Neuron (in vitro differentiated cells): ENCODE measurements around the gene CD4.

Source experiments
- H2AFZ ChIP-seq: one replicate; pipeline ENCODE4 v1.6.1; 2013; ENCODE audit warnings: low read depth, mild to moderate bottlenecking, inconsistent platforms, low read length, moderate library complexity
- H3K27me3 ChIP-seq: one replicate; pipeline ENCODE4 v1.6.1; 2013; ENCODE audit warnings: low read length; ENCODE audit not compliant: insufficient read depth
- H3K36me3 ChIP-seq: one replicate; pipeline ENCODE4 v1.6.1; 2013; ENCODE audit warnings: low read length; ENCODE audit not compliant: insufficient read depth
- H3K4me1 ChIP-seq: one replicate; pipeline ENCODE4 v1.6.1; 2013; ENCODE audit warnings: low read length; ENCODE audit not compliant: insufficient read depth
- H3K4me3 ChIP-seq: 2 replicates; pipeline ENCODE4 v1.5.1; 2013; ENCODE audit warnings: mild to moderate bottlenecking, low read length, moderate library complexity
- H3K9me3 ChIP-seq: one replicate; pipeline ENCODE4 v1.6.1; 2013; ENCODE audit warnings: low read length

CD4 gene

DNA sequence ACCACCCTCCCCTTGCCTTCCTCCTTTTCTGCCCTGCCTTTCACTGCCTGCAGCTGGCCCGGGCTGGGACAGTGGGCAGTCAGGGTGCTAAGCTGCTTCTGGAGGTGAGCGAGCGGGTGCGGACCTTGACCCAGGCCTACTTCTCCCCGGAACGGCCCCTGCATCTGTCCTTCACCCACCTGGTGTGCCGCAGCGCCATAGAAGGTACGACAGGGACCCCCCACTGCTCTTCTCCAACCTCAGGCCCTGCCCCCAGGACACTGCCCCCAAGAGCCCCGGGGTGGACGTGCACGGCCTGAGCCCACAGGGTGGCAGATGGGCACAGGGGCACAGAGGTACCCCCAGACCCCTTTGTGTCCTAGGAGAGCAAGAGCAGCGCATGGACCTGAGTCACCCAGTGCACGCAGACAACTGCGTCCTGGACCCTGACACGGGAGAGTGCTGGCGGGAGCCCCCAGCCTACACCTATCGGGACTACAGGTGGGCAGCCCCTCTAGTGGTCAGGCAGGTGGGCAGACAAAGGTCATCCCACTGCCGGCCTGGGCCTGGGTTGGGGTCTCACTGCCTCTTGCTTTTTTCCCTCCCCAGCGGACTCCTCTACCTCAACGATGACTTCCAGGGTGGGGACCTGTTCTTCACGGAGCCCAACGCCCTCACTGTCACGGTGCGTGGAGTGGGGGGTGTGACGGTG is 48.2 kb downstream of the CD4 start:
- peaks cover 66% of the 10 kb centered on the region for H3K36me3 ChIP-seq
- H2AFZ ChIP-seq, result no peak overlapping the region
- H3K4me3 ChIP-seq, result no peak overlapping the region
- H3K27me3 ChIP-seq, result no peaks in the 10 kb centered on the region
- peaks cover 8% of the 10 kb centered on the region for H3K4me1 ChIP-seq
- no peaks in the 10 kb centered on the region for H3K9me3 ChIP-seq

DNA sequence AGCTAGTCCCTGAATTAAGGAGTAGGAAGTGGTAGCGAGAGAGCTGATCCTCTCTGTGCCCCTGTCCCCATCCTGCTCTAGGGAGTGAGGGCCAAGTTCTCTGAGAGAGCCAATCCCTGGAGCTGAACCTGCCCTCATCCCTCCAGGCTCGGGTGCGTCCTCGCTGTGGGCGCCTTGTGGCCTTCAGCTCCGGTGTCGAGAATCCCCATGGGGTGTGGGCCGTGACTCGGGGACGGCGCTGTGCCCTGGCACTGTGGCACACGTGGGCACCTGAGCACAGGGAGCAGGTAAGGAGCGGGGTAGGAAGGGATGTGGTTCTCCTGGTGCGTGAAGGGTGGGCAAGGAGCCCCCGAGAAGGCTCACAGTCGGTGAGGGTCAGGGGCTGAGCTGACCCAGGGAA is 49.5 kb downstream of the CD4 start:
- peaks cover 8% of the 10 kb centered on the region for H3K4me1 ChIP-seq
- no peak overlapping the region for H2AFZ ChIP-seq
- no peaks in the 10 kb centered on the region for H3K27me3 ChIP-seq
- peaks cover 69% of the 10 kb centered on the region for H3K36me3 ChIP-seq
- H3K4me3 ChIP-seq, result no peak overlapping the region
- no peaks in the 10 kb centered on the region for H3K9me3 ChIP-seq

DNA sequence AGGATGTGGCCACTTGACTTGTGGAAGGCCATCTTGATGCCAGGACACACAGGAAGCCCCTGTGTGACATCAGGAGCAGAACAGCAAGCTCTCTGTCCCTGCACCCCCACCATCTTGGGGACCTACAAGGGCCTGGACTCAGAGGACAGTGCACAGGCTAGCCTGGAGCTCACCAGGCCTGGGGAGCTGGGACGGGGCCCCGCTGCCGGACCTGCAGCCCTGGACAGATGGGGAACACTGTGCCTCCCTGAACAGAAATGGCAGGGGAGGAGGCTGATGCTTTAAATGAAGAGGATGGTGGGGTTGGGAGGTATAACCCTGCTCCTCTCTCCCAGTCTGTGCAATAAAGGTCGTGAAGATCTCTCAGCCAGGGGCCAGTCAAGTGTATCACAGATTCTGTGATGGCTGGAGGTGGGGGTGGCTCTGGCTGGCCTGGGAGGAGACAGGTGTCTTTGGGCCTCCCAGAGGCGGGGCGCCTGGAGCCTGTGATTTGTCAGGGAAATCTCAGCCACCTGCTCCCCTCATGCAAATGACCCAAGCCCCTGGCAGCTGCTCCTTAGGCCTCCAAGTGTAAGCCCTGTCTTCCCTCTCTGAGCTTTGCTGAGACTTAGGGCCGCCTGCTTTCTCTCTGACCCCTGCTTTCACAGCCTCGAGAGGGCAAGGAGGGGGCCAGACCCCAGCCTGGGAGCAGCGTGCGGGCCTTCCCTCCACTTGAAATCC is 50.3 kb downstream of the CD4 start:
- Histone ChIP-seq H3K4me1 (peaks cover 8% of the 10 kb centered on the region), H3K9me3 (no peaks in the 10 kb centered on the region), H3K27me3 (no peaks in the 10 kb centered on the region), H2AFZ (no peak overlapping the region), H3K4me3 (no peak overlapping the region), H3K36me3 (peaks cover 68% of the 10 kb centered on the region)

DNA sequence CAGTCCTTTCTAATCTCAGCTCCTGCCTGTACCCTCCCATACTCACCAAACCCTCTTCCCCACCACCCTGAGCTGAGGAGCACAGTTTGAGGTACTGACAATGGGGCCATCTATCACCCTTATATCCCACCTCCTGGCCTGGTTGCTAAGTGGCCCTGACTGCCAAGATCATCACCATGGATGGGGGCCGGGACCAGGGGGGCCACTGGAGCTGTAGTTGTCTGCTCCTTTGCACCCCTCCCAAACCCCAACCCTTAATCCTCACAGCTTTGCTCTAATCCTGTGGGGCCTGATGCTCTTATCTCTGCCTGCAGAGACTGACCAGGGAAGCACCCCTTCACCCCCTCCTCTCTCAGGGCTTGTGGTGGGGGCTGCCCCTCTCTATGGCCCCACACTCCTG is 51.0 kb downstream of the CD4 start:
- Histone ChIP-seq H2AFZ (no peak overlapping the region), H3K27me3 (no peaks in the 10 kb centered on the region), H3K9me3 (no peaks in the 10 kb centered on the region), H3K36me3 (peaks cover 70% of the 10 kb centered on the region), H3K4me3 (no peak overlapping the region), H3K4me1 (peaks cover 8% of the 10 kb centered on the region)

DNA sequence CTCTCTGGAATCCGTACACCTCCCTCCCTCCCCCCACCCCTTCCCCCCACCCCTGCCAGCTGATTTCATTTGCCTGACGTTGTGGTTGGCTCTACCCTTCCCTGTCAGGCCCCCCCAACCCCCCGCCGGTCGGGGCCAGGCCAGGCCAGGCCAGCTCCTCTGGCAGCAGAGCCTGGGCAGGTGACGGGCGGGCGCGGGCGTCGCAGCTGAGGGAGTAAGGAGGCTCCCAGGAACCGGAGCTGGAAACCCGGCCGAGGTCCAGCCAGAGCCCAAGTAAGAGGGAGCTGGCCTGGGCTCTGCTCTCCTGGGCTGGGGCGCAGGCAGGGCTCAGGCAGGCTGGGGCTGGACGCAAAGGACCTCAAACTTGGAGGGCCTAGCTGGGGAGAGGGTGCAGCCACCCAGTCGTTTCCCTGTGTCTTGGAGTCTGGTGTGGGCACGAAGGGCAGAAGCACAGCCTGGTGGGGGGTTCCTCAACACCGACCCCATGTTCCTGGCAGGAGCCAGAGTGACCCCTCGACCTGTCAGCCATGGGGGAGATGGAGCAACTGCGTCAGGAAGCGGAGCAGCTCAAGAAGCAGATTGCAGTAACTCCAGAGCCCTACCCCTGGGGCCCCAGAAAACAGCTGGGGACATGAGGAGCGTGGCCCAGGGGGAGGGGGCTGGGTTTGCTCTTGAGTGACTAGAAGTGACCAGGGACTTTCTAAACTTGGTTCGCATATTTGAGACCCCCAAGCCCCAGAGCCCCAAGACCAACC is 51.6 kb downstream of the CD4 start, which contains the start of gene GNB3:
GNB3 (plus strand) TSS at position 165 of the 755 bp plus-strand sequence; CDS start at position 528, 363 bp downstream.
- Histone ChIP-seq H3K4me1 (peaks cover 8% of the 10 kb centered on the region), H3K36me3 (peaks cover 75% of the 10 kb centered on the region), H3K9me3 (no peaks in the 10 kb centered on the region), H3K4me3 (no peak within 1 kb of the TSS), H3K27me3 (no peaks in the 10 kb centered on the region), H2AFZ (no peak within 1 kb of the TSS)

DNA sequence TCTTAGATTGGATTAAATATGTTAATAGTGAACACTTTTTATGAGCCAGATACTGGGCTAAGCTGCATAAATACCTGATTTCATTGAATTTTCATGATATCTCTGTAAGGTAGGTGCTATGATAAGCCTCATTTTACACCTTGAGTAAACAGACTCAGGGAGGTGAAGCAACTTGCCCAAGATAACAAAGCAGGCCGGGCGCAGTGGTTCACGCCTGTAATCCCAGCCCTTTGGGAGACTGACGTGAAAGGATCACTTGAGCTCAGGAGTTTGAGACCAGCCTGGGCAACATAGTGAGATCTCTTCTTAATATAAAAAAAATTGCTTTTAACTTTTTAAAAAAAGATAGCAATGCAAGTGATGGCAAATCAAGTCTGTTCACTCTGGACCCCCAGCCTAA is 52.7 kb downstream of the CD4 start:
- no peaks in the 10 kb centered on the region for H3K27me3 ChIP-seq
- no peaks in the 10 kb centered on the region for H3K9me3 ChIP-seq
- H3K36me3 ChIP-seq, result peaks cover 77% of the 10 kb centered on the region
- H3K4me3 ChIP-seq, result no peak overlapping the region
- peaks cover 8% of the 10 kb centered on the region for H3K4me1 ChIP-seq
- H2AFZ ChIP-seq, result no peak overlapping the region

DNA sequence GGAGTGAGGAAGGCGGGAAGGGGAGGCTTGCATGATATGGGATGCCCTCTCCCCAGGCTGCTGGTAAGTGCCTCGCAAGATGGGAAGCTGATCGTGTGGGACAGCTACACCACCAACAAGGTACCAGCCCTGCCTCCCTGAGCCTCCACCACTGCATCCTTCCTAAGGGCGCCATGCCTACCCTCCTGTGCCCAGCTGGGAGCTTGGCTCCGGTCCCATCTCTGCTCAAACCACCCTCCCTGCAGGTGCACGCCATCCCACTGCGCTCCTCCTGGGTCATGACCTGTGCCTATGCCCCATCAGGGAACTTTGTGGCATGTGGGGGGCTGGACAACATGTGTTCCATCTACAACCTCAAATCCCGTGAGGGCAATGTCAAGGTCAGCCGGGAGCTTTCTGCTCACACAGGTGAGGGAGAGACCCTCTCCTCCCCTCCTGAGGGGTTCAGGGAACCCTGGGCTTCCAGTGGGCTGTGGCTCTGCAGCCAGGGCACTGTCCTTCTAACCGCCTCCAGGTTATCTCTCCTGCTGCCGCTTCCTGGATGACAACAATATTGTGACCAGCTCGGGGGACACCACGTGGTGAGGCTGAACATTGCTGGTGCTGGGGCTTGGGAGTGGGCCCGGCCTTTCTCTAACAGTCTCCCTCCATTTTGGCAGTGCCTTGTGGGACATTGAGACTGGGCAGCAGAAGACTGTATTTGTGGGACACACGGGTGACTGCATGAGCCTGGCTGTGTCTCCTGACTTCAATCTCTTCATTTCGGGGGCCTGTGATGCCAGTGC is 54.0 kb downstream of the CD4 start:
- Histone ChIP-seq H3K4me1 (peaks cover 8% of the 10 kb centered on the region), H3K27me3 (no peaks in the 10 kb centered on the region), H3K36me3 (peaks cover 75% of the 10 kb centered on the region), H3K9me3 (no peaks in the 10 kb centered on the region), H2AFZ (no peak overlapping the region), H3K4me3 (no peak overlapping the region)

DNA sequence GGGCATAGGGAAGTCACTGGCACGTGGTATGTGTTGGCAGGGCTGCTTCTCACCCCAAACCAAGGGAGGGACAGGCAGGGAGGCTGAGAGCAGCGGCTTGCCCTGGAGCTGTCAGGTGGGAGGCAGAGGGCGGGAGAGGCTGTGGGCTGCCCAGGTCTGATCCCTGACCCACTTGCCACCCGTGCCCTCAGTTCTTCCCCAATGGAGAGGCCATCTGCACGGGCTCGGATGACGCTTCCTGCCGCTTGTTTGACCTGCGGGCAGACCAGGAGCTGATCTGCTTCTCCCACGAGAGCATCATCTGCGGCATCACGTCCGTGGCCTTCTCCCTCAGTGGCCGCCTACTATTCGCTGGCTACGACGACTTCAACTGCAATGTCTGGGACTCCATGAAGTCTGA is 56.1 kb downstream of the CD4 start:
- Histone ChIP-seq H2AFZ (no peak overlapping the region), H3K36me3 (peaks cover 74% of the 10 kb centered on the region), H3K4me1 (peaks cover 7% of the 10 kb centered on the region), H3K9me3 (no peaks in the 10 kb centered on the region), H3K27me3 (no peaks in the 10 kb centered on the region), H3K4me3 (no peak overlapping the region)

DNA sequence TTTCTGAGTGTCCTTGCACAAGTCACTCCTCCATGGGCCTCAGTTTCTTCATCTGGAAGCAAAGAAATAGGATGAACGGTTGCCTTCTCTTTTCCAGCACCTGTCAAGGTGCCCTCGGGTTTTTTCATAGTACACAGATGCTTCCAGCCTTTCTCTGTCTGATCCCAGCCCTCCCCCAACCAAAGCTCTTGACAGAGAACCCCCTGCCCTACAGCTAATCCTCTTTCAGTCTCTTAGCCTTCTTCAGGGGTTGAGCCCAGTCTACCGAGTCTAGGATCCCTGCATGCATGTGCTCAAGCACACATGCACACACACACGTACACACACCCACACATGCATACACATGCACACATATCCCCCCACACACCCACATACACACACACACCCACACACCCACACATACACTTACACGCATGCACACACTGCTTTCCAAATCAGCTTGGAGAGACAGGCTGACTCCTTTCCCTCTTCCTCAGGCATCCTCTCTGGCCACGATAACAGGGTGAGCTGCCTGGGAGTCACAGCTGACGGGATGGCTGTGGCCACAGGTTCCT is 57.1 kb downstream of the CD4 start:
- Histone ChIP-seq H3K9me3 (no peaks in the 10 kb centered on the region), H3K36me3 (peaks cover 74% of the 10 kb centered on the region), H3K27me3 (no peaks in the 10 kb centered on the region), H2AFZ (no peak overlapping the region), H3K4me3 (no peak overlapping the region), H3K4me1 (peaks cover 12% of the 10 kb centered on the region)

DNA sequence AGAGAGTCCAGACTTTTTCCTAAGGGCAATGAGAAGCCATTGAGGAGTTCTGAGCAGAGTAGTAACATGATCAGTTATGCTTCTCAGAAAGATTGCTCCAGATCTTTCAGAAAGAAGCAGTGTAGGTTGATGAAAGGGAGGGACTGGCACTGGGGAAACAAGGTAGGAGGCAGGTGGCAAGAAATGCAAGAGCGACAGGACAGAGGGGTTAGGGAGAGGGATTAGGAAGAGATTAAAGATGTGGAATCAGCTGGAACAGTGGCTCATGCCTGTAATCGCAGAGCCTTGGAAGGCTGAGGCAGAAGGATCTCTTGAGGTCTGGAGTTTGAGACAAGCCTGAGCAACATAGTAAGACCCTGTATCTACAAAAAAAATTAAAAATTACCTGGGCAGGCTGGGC is 58.3 kb downstream of the CD4 start:
- Histone ChIP-seq H3K9me3 (no peaks in the 10 kb centered on the region), H3K27me3 (no peaks in the 10 kb centered on the region), H3K4me1 (peaks cover 12% of the 10 kb centered on the region), H2AFZ (no peak overlapping the region), H3K4me3 (no peak overlapping the region), H3K36me3 (peaks cover 66% of the 10 kb centered on the region)

DNA sequence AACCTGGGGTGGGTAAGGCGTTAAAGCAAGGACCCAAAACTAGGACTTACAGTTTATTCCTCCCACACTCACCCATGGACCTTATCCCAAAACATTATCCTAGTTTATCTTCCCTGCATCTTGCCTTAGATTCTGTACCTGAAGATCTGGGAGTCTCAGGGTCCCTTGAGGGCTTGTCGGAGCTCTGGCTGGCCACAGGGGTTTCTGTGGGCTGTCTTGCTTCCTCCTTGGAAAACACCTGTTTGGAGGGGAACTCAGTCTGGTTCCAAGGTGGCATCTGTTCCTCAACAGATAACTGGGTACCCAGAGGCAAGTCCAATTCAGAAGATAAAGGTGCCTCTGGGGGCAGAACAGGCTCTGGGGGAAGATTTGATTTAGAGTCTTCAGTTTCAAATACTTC is 60.1 kb downstream of the CD4 start:
- H3K9me3 ChIP-seq, result no peaks in the 10 kb centered on the region
- H3K27me3 ChIP-seq, result no peaks in the 10 kb centered on the region
- no peak overlapping the region for H3K4me3 ChIP-seq
- H3K4me1 ChIP-seq, result peaks cover 27% of the 10 kb centered on the region
- no peak overlapping the region for H2AFZ ChIP-seq
- peaks cover 52% of the 10 kb centered on the region for H3K36me3 ChIP-seq

DNA sequence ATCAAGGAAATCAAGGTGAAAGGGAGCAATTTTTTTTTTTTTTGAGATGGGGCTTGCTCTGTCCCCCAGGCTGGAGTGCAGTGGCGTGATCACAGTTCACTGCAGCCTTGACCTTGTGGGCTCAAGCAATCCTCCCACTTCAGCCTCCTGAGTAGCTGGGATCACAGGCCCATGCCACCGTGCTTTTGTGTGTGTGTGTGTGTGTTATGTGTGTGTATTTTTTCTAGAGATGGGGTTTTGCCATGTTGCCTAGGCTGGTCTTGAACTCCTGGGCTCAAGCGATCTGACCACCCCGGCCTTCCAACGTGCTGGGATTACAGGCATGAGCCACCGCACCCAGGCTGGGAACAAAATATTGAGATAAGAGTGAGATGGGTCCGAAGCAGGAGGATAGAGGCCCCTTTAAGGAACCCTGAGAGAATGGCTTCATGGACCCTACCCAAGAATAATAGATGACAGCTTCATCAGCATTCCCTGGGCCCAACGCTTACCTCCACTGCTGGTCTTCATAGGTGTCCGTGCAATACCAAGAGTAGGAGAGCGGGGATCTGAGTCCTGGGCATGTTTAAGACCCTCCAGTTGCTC is 60.7 kb downstream of the CD4 start:
- H2AFZ ChIP-seq, result no peak overlapping the region
- peaks cover 27% of the 10 kb centered on the region for H3K4me1 ChIP-seq
- no peaks in the 10 kb centered on the region for H3K27me3 ChIP-seq
- no peaks in the 10 kb centered on the region for H3K9me3 ChIP-seq
- H3K4me3 ChIP-seq, result peak overlapping the region; percentile 59
- peaks cover 46% of the 10 kb centered on the region for H3K36me3 ChIP-seq
